Measurements from ENCODE around the gene LRRFIP2.
"Not testable (repeated sequence)": the region's sequence is repeated elsewhere in the genome, so short reads cannot be mapped to it uniquely, and the experiment has no call there.

LRRFIP2 gene

GRCh38 chr3:37183976-37184375 is 9.6 kb upstream of the LRRFIP2 start:
- DNase-seq, result no peak

- DNase-seq, result no peak
Measured at GRCh38 chr3:37183375-37183831, 9.0 kb upstream of the LRRFIP2 start.

- DNase-seq, result no peak
Measured at GRCh38 chr3:37182816-37183215, 8.4 kb upstream of the LRRFIP2 start.

DNA sequence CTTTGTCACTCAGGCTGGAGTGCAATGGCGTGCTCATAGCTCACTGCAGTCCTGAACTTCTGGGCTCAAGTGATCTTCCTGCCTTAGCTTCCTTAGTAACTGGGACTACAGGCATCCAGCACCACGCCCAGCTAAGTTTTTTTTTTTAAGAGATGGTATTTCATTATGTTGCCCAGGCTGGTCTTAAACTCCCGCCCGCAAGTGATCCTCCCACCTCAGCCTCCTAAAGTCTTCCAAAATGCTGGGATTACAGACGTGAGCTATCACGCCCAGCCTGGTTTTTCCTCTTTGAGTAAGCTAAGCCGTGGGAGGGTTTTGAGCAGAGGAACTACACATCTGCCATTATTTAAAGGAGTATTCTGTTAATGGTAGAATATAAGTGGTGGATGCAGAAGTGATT is 7.4 kb upstream of the LRRFIP2 start:
- no peak for DNase-seq

GRCh38 chr3:37179144-37179967 is 5.0 kb upstream of the LRRFIP2 start:
- no peak for DNase-seq

- DNase-seq, result no peak
Measured at GRCh38 chr3:37173806-37174205, 576 bp downstream of the LRRFIP2 start.

DNA sequence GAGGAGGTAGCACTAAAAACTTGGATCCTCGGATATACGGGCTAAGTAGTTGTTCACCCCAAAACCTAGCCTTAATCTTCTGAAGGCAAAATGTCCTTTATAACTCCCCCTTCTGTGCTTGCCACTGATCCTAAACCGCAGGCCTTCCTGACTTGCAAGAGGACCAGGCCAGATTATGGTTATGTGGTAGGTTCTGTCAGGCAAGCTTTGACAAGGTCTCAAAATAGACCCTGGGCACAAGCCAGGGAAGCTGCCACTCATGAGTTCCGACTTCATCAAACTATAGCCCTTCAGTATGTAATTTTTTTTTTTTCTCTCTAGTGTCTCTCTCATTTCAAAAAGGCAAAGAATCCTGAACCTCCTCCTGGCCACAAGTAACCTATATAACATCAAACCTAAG is 3.2 kb downstream of the LRRFIP2 start:
- no peak for DNase-seq

GRCh38 chr3:37170513-37170912 is 3.9 kb downstream of the LRRFIP2 start:
- DNase-seq, result no peak

DNA sequence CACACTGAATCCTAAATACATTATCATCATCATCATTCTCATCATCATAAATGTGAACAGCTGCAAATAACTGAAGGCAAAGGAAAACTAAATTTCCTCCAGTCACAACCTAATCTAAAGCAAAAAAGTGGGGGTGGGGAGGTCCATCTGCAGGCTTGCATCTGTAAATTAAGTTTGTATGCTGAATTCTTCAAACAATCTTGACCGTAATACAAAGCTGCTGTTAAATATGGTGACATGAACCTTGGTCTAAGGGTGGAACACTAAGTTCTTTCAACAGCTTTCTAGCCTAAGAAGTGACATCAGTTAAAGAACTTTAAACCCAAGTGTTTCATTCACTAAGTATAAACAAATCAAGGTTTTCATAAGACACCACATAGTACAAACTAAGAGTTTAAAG is 4.3 kb downstream of the LRRFIP2 start:
- DNase-seq, result no peak

- DNase-seq, result no peak
Measured at GRCh38 chr3:37168896-37169295, 5.5 kb downstream of the LRRFIP2 start.

- DNase-seq, result no peak
Measured at GRCh38 chr3:37163262-37164015, 10.9 kb downstream of the LRRFIP2 start.

GRCh38 chr3:37162501-37163245 is 11.7 kb downstream of the LRRFIP2 start:
- no peak for DNase-seq

DNA sequence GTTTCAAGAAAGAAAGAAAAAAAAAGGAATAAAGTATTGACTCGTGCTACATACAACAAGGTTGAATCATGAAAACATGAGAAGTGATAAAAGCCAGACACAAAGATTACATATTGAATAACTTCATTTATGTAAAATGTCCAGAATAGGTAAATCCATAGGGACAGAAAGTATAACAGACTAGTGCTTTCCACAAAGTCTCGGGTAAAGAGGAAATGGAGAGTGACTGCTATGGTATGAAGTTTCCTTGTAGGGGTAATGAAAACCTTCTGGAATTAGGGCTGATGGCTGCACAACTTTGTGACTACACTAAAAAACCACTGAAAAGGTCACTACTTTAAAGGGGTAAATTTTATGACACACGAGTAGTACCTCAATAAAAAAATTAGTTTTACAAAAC is 13.0 kb downstream of the LRRFIP2 start:
- no peak for DNase-seq

DNA sequence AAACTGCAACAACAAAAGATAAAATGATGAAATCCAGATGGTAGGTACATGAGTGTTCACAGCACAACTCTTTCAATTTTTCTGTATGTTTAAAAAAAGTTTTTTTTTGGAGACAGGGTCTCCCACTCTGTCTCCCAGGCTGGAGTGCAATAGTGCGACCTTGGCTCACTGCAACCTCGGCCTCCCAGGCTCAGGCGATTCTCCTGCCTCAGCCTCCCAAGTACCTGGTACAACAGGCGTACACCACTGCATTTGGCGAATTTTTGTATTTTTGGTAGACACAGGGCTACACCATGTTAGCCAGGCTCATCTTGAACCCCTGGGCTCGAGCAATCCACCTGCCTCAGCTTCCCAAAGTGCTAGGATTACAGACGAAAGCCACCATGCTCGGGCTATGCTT is 18.6 kb downstream of the LRRFIP2 start:
- no peak for DNase-seq

DNA sequence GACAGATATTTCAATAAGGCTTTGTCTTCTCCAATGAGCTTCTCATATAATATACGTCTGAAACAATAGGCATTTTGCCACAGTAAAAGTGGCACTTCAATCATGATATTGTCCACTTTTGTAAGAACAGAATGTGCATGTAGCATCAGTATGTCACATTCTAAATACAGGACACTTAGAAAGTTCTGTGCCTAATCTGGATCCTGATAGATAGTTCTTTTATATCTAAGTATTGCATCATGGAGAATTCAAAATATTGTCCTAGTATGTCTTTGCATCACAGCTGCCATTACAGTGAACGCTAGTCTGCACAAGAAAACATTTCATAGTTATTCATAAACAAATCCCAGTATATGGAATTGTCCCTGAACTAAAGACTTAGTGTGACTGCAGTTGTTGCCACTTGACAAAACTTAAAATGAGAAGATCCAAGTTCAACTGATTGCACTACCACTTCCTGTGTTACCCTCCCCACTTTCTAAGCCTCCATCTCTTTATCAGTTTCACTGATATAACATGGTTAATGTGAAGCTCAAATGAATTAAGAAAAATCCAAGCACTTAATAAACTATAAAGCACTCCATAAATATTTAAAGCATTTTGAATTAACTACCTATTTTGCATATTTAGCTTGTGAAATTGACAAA is 19.6 kb downstream of the LRRFIP2 start:
- DNase-seq, result no peak

DNA sequence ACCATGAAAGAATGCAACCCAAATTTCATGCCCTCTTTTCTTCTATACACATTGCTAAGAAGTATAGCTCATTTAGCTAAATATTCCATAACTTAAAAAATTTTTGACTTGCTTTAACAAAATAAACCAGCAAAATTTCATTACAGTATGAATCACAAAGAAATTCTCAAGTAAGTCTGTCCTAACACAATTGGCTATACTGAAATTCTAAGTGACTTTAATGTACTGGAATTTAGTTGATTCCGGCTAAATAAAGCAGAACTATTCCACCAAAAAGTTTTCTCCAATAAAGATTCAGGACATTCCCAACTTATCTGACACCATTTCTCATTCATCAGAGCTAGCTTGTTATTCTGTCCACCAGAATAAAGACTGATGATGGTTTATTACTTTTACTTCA is 23.8 kb downstream of the LRRFIP2 start:
- no peak for DNase-seq

GRCh38 chr3:37149257-37149656 is 25.1 kb downstream of the LRRFIP2 start:
- no peak for DNase-seq

GRCh38 chr3:37148208-37148607 is 26.2 kb downstream of the LRRFIP2 start:
- no peak for DNase-seq

DNA sequence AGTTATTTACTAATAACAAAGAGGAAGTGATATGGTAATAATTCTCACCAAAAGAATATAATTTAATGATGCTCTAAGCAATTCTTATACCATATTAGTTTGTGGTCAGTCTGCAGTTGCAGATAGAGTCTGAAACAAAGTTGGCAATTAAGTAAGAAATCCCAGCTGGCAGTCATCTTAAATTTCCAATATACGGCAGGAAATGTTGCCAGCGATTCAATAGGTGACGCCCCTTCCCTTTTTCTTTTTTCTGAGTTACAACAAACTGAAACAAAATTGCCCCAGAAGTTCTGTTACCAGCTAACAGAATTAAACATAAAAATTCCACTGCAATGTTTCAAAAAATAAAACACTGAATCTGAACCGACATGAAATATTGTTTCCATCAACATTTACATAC is 26.7 kb downstream of the LRRFIP2 start:
- no peak for DNase-seq

DNA sequence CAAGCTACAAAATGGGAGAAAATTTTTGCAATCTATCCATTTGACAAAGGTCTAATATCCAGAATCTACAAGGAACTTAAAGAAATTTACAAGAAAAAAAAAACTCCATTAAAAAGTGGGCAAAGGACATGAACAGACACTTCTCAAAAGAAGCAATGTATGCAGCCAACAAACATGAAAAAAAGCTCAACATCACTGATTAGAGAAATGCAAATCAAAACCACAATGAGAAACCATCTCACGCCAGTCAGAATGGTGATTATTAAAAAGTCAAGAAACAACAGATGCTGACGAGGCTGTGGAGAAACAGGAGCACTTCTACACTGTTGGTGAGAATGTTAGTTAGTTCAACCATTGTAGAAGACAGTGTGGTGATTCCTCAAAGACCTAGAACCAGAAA is 27.5 kb downstream of the LRRFIP2 start:
- not testable (repeated sequence) for DNase-seq

GRCh38 chr3:37145611-37146010 is 28.8 kb downstream of the LRRFIP2 start:
- DNase-seq, result no peak

- DNase-seq, result no peak
Measured at GRCh38 chr3:37144806-37145205, 29.6 kb downstream of the LRRFIP2 start.

GRCh38 chr3:37143821-37144220 is 30.6 kb downstream of the LRRFIP2 start:
- DNase-seq, result no peak

Measured in NCI-H1694 treated with DMSO at 0.1 percent for 48 hours (cell line).